DLD1 (cell line): Measurements from ENCODE around the gene IL17RE.
"Not testable (repeated sequence)": the region's sequence is repeated elsewhere in the genome, so short reads cannot be mapped to it uniquely, and the experiment has no call there.

Experiments used
- in situ Hi-C: cut with HindIII; loops from 2 replicates; pipeline ENCODE4 v1.10.0; 2017; ENCODE audit warnings: low sequenced_read_pairs

The IL17RE gene

GRCh38 chr3:9902372-9903237 lies at the start of gene IL17RE:
Gene IL17RE (plus strand): TSS chr3:9902848. CDS start chr3:9902933, 85 bp downstream.
- in situ Hi-C loops, result no loop called here

DNA sequence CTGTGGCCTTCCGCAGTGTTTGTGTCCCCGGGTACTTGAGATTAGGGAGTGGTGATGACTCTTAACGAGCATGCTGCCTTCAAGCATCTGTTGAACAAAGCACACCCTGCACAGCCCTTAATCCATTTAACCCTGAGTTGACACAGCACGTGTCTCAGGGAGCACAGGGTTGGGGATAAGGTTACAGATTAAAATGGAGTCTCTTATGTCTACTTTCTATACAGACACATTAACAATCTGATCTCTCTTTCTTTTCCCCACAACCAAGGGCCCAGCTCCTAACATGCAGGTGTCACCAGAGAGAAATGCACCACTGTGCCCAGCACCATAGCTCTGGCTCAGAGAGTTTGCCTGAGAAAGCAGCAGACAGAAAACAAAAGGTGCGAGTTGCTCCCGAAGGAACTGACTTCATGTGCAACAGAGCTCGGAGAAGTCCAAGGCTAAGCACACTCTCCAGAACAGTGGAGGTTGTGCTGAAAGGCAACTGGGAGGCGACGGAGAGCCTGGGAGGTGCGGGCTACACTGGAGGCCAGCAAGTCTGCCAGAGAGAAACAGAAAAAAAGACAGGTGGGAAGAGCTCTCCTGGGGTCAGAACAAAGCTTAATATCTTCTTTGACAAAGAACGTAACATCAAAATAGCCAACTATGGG lies 48.2 kb upstream of the IL17RE start:
- in situ Hi-C loops, result not testable (repeated sequence)

DNA sequence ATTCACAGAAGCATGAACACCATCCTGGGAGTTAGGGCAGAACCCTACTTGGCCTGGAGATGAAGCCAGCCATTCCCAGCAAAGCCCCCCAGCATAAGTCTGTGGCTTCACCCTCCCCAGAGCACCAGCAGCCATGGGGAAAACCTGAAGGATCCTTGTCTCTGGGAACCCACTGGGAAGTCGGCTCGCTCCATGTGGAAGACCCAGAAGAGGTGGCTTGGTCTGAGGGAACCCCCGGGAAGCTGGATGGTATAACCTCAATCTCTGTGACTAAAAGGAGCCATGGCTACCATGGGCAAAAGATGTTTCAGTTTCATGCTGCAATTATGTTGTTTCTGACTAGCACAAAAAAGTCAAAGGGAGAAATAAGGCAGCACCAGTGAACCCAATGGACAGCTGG lies 47.1 kb upstream of the IL17RE start:
- in situ Hi-C loops, result no loop called here

DNA sequence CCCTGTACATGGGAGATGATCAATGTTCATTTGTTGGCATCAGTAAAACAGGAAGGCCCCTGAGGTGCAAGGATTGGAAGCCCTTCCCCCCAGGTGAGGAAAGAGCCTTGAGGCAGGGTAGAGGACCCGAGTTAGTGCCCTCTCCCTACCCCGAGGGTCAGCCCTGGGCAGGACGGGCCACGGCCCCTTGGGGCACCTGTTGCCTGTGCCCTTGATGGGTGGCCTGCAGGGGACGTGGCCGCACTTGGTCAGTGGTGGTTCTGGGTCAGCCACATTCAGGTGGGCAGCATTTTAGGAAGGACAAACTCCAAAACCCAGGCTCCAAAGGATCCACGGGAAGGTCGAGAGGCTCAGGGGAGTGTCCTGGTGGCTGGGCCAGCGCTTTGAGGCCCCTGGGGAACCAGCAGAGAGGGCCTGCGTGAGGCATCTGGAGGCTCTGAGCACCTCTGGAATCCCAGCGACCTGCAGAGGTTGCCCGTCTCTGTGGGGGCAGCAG lies 43.1 kb upstream of the IL17RE start:
- in situ Hi-C loops, result loop anchor here (10.0 kb wide), 1 partner anchor 155 kb away; no protein-coding TSS in a partner anchor

DNA sequence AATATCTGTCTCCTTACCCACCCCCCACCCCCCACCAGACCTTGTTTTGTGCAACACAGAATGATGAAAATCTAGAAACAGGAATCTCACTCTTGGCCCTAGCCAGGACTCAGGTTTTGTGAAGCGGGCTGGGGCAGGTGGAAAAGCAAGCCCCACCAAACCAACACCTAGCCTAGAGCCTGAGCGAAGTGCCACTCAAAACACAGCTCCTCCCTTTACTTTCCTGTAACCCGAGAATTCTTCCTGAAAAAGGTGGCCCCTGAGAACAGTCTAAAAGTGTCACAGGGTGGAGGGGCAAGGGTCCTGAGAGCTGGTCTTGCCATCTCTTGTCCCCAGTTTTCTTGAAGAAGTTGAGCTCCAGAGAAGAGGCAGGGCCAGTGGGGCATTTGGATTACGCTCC lies 41.4 kb upstream of the IL17RE start:
- in situ Hi-C loops, result loop anchor here (10.0 kb wide), 1 partner anchor 154 kb away; no protein-coding TSS in a partner anchor

GRCh38 chr3:9861626-9862130 lies 41.0 kb upstream of the IL17RE start:
- in situ Hi-C loops, result loop anchor here (10.0 kb wide), 1 partner anchor 153 kb away; no protein-coding TSS in a partner anchor

DNA sequence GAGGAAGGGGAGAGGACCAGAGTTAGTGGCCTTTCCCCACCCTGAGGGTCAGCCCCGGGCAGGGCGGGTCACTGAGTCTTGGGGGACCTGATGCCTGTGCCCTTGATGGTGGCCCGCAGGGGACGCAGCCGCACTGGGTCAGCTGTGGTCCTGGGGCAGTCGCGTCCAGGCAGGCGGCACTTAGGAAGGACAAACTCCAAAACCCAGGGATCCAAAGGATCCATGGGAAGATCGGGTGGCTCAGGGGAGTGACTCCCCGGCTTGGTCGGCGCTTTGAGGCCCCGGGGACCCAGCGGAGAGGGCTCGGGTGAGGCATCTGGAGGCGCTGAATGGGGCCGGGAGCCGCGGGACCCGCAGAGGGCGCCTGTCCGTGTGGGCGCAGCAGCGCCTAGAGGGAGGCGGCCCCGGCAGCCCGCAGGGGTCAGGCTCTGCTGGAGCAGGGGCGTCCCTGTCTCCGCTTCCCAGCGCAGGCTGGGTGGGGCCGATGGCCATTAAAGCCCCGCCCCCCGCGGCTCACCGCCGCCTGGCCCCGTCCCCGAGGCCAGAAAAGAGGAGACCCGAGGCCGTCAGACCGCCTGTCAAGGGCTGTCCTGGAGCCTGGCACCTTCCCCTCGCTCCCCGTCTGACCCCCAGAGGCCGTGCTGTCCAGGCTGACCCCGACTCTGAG lies 40.1 kb upstream of the IL17RE start:
- in situ Hi-C loops, result loop anchor here (10.0 kb wide), 1 partner anchor 152 kb away; no protein-coding TSS in a partner anchor

DNA sequence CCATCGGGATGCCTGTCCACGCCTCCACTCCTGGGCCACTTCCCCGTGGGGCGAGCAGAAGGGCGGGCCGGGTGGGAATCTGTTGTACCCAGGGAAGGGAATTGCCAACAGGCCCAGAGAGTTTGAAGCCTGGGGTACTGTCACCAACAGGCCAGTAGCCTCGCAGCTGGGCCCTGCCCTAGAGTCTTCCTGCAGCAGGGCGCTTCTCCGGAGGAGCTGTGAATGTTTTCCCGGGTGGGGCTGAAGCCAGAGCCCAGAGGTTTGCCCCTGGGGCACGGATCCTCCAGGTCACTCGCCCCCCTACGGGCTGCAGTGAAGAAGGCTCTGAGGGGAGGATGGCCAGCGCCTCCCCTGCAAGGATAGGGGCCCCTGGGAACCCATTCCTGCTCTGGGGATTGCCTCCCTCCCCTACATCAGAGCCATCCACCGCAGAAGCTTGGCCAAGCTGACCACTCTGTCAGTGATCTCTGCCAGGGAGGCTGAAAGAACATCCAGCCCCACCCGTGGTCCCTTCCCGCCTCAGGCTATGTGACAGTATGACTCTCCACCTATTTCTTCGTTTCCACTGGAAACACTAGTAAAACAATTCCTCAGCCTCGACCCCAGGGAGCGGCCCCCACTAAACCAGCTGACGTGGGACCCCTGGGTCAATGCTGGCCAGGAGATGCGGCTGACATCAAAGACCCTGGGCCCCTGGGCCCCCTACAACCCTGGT lies 39.4 kb upstream of the IL17RE start:
- in situ Hi-C loops, result loop anchor here (10.0 kb wide), 1 partner anchor 152 kb away; no protein-coding TSS in a partner anchor

- in situ Hi-C loops, result loop anchor here (10.0 kb wide), 1 partner anchor 150 kb away; no protein-coding TSS in a partner anchor
These were observed 38.3 kb upstream of the IL17RE start for GRCh38 chr3:9864200-9864927.

DNA sequence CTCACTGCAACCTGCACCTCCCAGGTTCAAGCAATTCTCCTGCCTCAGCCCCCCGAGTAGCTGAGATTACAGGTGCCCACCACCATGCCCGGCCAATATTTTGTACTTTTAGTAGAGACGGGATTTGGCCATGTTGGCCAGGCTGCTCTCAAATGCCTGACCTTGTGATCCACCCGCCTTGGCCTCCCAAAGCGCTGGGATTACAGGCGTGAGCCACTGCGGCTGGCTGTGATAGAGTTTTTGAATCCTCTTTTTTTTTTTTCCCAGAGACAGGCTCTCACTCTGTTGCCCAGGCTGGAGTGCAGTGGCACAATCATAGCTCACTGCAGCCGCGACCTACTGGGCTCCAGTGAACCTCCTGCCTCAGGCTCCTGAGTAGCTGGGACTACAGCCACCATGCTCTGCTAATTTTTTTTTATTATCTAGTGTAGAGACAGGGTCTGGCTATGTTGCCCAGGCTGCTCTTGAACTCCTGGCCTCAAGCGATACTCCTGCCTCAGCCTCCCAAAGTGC lies 37.5 kb upstream of the IL17RE start:
- in situ Hi-C loops, result loop anchor here (10.0 kb wide), 1 partner anchor 150 kb away; no protein-coding TSS in a partner anchor

GRCh38 chr3:9866639-9867038 lies 36.0 kb upstream of the IL17RE start:
- in situ Hi-C loops, result loop anchor here (10.0 kb wide), 1 partner anchor 148 kb away; no protein-coding TSS in a partner anchor

DNA sequence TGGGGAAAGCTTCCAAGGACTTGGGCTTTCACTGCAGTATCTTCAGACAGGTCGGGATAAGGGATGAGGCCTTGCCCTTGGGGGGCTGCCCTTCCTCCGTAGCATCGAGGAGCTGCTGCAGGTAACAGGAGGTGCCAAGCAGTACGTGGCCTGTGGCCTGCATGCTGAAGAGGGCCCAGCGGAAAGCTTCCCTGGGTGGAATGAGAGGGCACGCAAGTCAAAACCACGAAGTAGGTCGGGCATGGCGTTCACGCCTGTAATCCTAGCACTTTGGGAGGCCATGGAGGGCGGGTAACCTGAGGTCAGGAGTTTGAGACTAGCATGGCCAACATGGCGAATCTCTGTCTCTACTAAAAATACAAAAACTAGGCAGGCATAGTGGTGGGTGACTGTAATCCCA lies 35.5 kb upstream of the IL17RE start:
- in situ Hi-C loops, result loop anchor here (10.0 kb wide), 1 partner anchor 148 kb away; no protein-coding TSS in a partner anchor

DNA sequence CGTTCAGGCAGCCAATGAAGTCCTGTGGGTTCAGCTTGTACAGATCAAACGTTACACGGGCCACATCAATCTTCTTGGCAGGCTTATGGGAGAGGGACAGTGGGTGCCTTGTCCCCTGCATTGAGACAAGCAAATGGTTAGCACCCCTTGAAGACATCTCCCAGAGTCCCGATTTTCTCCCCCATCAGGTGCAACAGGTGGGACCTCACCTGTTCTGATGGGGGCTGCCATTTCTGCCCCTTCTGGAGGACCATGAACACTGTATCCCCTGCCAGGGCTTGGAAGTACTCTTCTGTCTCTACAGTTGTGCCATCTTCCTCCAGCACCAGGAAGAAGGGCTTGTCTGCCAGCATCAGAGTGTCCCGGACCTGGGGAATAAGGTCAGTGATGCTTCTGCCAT lies 32.7 kb upstream of the IL17RE start:
- in situ Hi-C loops, result loop anchor here (10.0 kb wide), 1 partner anchor 145 kb away; no protein-coding TSS in a partner anchor

- in situ Hi-C loops, result no loop called here
These were observed 31.7 kb upstream of the IL17RE start for GRCh38 chr3:9870978-9871377.

- in situ Hi-C loops, result not testable (repeated sequence)
These were observed 30.6 kb upstream of the IL17RE start for GRCh38 chr3:9872067-9872466.

DNA sequence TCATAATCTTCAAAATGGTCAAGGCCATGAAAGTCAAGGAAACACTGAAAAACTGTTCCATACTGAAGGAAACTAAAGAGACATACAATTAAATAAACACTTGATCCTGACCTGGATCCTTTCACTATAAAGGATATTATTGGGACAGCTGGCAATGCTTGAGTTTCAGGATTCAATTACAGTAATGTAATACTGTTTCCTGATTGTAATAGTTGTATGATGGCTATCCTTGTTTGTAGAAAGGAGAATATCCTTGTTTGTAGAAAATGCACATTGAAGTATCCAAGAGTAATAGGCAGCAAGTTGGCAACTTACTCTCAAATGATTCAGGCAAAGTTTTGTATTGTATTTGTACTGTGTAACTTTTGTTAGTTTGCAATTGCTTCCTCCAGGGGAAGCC lies 27.2 kb upstream of the IL17RE start:
- in situ Hi-C loops, result no loop called here

DNA sequence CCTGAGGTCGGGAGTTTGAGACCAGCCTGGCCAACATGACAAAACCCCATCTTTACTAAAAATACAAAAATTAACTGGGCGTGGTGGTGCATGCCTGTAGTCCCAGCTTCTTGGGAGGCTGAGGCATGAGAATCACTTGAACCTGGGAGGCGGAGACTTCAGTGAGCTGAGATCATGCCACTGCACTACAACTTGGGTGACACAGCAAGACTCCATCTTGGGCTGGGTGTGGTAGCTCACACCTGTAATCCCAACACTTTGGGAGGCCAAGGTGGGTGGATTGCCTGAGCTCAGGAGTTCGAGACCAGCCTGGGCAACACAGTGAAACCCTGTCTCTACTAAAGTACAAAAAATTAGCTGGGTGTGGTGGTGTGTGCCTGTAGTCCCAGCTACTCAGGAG lies 26.4 kb upstream of the IL17RE start:
- in situ Hi-C loops, result not testable (repeated sequence)

- in situ Hi-C loops, result no loop called here
These were observed 25.7 kb upstream of the IL17RE start for GRCh38 chr3:9876991-9877390.

- in situ Hi-C loops, result no loop called here
These were observed 23.9 kb upstream of the IL17RE start for GRCh38 chr3:9878700-9879099.
